Measurements from ENCODE around the gene CD96.

- TF ChIP-seq CTCF (IDR thresholded peaks at IDR 0.05): no peak
- TF ChIP-seq POLR2A (IDR thresholded peaks at IDR 0.05): no peak
Measured at GRCh38 chr3:111648991-111649579, 107.1 kb downstream of the CD96 start.

All from adrenal gland (tissue), 5 donors.